ENCODE results near the gene CEP41. TPM values are rescaled to one million over a fixed set of nuclear protein-coding genes. Genes with fewer than 3 reads are reported as not detected.

CEP41 gene
- total and polyA plus RNA-seq, 2 experiments from 2014 or later: 17.4 to 25.0 TPM

DNA sequence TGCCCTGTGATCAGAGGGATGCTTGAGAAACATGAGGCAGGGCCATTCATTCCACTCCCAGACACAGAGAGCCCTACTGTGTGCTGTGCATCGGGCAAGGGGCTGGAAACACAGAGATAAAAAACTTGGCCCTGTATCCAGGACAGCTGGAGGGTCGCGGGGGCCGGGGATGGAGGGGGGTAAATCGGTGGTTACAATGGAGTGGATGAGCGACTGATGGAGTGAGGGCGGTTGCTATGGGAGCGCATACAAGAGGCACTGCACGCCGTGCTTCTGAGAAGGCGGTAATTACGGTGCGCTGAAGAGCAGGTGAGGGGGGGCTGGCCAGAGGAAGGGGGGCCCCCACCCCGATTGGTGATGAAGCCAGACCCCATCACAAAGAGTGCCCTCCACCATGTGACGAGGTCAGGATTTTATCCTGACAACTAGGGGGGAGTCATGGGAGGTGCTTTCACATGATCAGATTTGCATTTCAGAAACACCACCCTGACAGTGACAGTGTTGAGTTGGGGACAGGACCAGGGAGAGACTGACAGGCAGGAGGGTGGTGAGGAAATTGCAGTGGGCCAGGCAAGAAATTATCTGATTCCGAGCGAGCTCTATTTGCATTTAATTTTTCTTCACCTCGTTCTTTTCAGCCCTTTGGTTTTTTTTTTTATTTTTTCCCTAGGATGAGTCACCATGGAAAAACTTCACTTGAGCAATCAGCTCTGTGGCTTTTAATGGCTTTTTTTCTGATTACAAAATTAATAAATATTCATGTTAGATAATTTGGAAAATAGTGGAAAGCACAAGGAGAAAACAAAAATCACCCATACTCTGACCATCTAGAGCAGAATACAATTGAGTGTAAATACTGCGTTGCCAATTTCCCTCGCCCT, 88.4 kb downstream of the CEP41 start (continued):
- TF ChIP-seq, protein P1, sequence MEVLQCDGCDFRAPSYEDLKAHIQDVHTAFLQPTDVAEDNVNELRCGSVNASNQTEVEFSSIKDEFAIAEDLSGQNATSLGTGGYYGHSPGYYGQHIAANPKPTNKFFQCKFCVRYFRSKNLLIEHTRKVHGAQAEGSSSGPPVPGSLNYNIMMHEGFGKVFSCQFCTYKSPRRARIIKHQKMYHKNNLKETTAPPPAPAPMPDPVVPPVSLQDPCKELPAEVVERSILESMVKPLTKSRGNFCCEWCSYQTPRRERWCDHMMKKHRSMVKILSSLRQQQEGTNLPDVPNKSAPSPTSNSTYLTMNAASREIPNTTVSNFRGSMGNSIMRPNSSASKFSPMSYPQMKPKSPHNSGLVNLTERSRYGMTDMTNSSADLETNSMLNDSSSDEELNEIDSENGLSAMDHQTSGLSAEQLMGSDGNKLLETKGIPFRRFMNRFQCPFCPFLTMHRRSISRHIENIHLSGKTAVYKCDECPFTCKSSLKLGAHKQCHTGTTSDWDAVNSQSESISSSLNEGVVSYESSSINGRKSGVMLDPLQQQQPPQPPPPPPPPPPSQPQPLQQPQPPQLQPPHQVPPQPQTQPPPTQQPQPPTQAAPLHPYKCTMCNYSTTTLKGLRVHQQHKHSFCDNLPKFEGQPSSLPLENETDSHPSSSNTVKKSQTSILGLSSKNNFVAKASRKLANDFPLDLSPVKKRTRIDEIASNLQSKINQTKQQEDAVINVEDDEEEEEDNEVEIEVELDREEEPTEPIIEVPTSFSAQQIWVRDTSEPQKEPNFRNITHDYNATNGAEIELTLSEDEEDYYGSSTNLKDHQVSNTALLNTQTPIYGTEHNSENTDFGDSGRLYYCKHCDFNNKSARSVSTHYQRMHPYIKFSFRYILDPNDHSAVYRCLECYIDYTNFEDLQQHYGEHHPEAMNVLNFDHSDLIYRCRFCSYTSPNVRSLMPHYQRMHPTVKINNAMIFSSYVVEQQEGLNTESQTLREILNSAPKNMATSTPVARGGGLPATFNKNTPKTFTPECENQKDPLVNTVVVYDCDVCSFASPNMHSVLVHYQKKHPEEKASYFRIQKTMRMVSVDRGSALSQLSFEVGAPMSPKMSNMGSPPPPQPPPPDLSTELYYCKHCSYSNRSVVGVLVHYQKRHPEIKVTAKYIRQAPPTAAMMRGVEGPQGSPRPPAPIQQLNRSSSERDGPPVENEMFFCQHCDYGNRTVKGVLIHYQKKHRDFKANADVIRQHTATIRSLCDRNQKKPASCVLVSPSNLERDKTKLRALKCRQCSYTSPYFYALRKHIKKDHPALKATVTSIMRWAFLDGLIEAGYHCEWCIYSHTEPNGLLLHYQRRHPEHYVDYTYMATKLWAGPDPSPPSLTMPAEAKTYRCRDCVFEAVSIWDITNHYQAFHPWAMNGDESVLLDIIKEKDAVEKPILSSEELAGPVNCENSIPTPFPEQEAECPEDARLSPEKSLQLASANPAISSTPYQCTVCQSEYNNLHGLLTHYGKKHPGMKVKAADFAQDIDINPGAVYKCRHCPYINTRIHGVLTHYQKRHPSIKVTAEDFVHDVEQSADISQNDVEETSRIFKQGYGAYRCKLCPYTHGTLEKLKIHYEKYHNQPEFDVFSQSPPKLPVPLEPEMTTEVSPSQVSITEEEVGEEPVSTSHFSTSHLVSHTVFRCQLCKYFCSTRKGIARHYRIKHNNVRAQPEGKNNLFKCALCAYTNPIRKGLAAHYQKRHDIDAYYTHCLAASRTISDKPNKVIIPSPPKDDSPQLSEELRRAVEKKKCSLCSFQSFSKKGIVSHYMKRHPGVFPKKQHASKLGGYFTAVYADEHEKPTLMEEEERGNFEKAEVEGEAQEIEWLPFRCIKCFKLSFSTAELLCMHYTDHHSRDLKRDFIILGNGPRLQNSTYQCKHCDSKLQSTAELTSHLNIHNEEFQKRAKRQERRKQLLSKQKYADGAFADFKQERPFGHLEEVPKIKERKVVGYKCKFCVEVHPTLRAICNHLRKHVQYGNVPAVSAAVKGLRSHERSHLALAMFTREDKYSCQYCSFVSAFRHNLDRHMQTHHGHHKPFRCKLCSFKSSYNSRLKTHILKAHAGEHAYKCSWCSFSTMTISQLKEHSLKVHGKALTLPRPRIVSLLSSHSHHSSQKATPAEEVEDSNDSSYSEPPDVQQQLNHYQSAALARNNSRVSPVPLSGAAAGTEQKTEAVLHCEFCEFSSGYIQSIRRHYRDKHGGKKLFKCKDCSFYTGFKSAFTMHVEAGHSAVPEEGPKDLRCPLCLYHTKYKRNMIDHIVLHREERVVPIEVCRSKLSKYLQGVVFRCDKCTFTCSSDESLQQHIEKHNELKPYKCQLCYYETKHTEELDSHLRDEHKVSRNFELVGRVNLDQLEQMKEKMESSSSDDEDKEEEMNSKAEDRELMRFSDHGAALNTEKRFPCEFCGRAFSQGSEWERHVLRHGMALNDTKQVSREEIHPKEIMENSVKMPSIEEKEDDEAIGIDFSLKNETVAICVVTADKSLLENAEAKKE (CRISPR knock-in tag; IDR thresholded peaks at IDR 0.05): no peak
- TF ChIP-seq, protein P2, sequence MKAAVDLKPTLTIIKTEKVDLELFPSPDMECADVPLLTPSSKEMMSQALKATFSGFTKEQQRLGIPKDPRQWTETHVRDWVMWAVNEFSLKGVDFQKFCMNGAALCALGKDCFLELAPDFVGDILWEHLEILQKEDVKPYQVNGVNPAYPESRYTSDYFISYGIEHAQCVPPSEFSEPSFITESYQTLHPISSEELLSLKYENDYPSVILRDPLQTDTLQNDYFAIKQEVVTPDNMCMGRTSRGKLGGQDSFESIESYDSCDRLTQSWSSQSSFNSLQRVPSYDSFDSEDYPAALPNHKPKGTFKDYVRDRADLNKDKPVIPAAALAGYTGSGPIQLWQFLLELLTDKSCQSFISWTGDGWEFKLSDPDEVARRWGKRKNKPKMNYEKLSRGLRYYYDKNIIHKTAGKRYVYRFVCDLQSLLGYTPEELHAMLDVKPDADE (IDR thresholded peaks at IDR 0.05): no peak
- no peak for TF ChIP-seq STAT1 (IDR thresholded peaks at IDR 0.05; ENCODE audit: unreplicated experiment)

DNA sequence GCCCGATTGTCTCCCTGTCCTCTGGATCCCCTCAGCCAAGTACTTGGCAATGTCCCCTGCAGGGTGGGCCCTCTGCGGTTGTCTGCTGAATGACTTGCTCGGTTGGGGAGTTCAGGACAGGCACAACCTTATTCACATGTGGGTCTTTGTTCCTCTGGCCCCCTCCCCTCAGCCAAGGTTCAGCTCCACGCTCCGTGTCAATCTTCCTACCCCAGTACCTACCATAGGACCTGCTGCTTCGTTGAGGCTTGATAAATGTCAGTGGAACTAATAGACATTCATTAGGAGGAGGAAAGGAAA, 89.1 kb downstream of the CEP41 start:
- Histone ChIP-seq H3K27ac (ENCODE audit: low read depth) (no peak overlapping the region), H3F3A (replicated peaks; ENCODE audit: low read depth) (no peaks in the 10 kb centered on the region), H3K4me3 (no peak overlapping the region), H3K4me2 (0 out of 2 replicates have a peak overlapping the region, but pooled peaks have one; percentile 2), H3K79me2 (replicated peaks; ENCODE audit: insufficient read depth) (no peaks in the 10 kb centered on the region), H4K20me1 (replicated peaks; ENCODE audit: insufficient read depth) (no peaks in the 10 kb centered on the region), H3K27me3 (ENCODE audit: insufficient read depth) (no peaks in the 10 kb centered on the region), H3K36me3 (ENCODE audit: insufficient read depth) (no peaks in the 10 kb centered on the region), H3K9me2 (ENCODE audit: insufficient read depth) (peaks cover under 1% of the 10 kb centered on the region; the same call in 1 of the 2 replicates), H3K4me1 (ENCODE audit: insufficient read depth) (peaks cover 20% of the 10 kb centered on the region), H2AFZ (peak overlapping the region; percentile 81)
- Mint-ChIP-seq H3K4me3 (no peak overlapping the region), H3K36me3 (ENCODE audit: low read depth) (no peaks in the 10 kb centered on the region; the same call in 2 of the 3 replicates), H3K27me3 (ENCODE audit: insufficient read depth, low read depth, poor library complexity) (peaks cover 26% of the 10 kb centered on the region), H3K9me3 (0 out of 3 replicates have a peak, but pooled peaks cover 3% of the 10 kb centered on the region), H3K27ac (peak overlapping the region; percentile 21; the same call in 1 of the 2 replicates), H3K4me1 (peaks cover 43% of the 10 kb centered on the region)
- DNase-seq (ENCODE audit: low spot score) (no peak), ATAC-seq (no peak; the same call in 2 of the 3 replicates)
- TF ChIP-seq JUNB (IDR thresholded peaks at IDR 0.05; ENCODE audit: unreplicated experiment) (no peak), POLR2AphosphoS5 (IDR thresholded peaks at IDR 0.05; ENCODE audit: low read depth) (no peak), ZNF331 (CRISPR knock-in tag; IDR thresholded peaks at IDR 0.05; ENCODE audit: low read depth) (no peak), ZNF114 (CRISPR knock-in tag; IDR thresholded peaks at IDR 0.05) (no peak), CREB1 (CRISPR knock-in tag; IDR thresholded peaks at IDR 0.05; ENCODE audit: low read depth) (no peak), EZH2 (IDR thresholded peaks at IDR 0.05; ENCODE audit: low read depth, unreplicated experiment) (no peak)
- TF ChIP-seq, protein P3, sequence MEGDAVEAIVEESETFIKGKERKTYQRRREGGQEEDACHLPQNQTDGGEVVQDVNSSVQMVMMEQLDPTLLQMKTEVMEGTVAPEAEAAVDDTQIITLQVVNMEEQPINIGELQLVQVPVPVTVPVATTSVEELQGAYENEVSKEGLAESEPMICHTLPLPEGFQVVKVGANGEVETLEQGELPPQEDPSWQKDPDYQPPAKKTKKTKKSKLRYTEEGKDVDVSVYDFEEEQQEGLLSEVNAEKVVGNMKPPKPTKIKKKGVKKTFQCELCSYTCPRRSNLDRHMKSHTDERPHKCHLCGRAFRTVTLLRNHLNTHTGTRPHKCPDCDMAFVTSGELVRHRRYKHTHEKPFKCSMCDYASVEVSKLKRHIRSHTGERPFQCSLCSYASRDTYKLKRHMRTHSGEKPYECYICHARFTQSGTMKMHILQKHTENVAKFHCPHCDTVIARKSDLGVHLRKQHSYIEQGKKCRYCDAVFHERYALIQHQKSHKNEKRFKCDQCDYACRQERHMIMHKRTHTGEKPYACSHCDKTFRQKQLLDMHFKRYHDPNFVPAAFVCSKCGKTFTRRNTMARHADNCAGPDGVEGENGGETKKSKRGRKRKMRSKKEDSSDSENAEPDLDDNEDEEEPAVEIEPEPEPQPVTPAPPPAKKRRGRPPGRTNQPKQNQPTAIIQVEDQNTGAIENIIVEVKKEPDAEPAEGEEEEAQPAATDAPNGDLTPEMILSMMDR (conservative IDR thresholded peaks at IDR 0.05; ENCODE audit: low read depth in 2 of 2): no peak
- TF ChIP-seq, protein P2 (IDR thresholded peaks at IDR 0.05): no peak

Measured in GM23338 (cell line).